Measurements from ENCODE around the gene LHFPL3.

DNA sequence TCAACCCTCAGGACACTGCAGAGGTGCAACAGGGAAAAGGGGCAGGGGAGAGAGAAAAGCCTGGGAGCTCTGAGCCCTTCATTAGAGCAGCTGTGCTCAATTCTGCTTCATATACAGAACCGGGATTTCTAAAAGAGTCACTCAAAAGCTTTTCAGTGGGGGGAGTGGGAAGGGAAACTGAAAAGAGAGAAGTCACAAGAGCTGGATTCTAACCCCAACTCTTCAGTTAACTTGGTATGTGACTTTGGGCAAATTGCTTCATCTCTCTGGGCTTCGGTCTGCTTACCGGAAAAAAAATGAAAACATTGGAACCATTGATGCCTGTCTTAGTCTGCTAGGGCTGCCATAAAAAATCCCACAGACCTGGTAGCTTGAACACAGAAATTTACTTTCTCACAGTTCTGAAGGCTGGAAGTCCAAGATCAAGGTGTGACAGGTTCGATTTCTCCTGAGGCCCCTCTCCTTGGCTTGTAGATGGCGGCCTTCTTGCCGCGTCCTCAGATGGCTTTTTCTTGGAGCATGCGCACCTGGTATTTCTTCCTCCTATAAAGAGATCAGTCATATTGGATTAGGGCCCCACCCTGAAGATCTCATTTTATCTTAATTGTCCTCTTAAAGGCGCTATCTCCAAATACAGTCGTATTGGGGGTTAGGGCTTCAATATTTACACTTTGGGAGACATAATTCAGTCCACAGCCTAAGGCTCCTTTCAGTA, 567.3 kb downstream of the LHFPL3 start:
- TF ChIP-seq, protein P1, sequence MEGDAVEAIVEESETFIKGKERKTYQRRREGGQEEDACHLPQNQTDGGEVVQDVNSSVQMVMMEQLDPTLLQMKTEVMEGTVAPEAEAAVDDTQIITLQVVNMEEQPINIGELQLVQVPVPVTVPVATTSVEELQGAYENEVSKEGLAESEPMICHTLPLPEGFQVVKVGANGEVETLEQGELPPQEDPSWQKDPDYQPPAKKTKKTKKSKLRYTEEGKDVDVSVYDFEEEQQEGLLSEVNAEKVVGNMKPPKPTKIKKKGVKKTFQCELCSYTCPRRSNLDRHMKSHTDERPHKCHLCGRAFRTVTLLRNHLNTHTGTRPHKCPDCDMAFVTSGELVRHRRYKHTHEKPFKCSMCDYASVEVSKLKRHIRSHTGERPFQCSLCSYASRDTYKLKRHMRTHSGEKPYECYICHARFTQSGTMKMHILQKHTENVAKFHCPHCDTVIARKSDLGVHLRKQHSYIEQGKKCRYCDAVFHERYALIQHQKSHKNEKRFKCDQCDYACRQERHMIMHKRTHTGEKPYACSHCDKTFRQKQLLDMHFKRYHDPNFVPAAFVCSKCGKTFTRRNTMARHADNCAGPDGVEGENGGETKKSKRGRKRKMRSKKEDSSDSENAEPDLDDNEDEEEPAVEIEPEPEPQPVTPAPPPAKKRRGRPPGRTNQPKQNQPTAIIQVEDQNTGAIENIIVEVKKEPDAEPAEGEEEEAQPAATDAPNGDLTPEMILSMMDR (conservative IDR thresholded peaks at IDR 0.05; ENCODE audit: low read depth in 2 of 2), result no peak
- TF ChIP-seq EZH2 (IDR thresholded peaks at IDR 0.05; ENCODE audit: low read depth, unreplicated experiment) (no peak), POLR2AphosphoS5 (IDR thresholded peaks at IDR 0.05; ENCODE audit: low read depth) (no peak), CREB1 (CRISPR knock-in tag; IDR thresholded peaks at IDR 0.05; ENCODE audit: low read depth) (no peak), JUNB (IDR thresholded peaks at IDR 0.05; ENCODE audit: unreplicated experiment) (no peak), ZNF114 (CRISPR knock-in tag; IDR thresholded peaks at IDR 0.05) (no peak), EZH2phosphoT487 (IDR thresholded peaks at IDR 0.05; ENCODE audit: unreplicated experiment) (no peak), STAT1 (IDR thresholded peaks at IDR 0.05; ENCODE audit: unreplicated experiment) (no peak)
- TF ChIP-seq, protein P2, sequence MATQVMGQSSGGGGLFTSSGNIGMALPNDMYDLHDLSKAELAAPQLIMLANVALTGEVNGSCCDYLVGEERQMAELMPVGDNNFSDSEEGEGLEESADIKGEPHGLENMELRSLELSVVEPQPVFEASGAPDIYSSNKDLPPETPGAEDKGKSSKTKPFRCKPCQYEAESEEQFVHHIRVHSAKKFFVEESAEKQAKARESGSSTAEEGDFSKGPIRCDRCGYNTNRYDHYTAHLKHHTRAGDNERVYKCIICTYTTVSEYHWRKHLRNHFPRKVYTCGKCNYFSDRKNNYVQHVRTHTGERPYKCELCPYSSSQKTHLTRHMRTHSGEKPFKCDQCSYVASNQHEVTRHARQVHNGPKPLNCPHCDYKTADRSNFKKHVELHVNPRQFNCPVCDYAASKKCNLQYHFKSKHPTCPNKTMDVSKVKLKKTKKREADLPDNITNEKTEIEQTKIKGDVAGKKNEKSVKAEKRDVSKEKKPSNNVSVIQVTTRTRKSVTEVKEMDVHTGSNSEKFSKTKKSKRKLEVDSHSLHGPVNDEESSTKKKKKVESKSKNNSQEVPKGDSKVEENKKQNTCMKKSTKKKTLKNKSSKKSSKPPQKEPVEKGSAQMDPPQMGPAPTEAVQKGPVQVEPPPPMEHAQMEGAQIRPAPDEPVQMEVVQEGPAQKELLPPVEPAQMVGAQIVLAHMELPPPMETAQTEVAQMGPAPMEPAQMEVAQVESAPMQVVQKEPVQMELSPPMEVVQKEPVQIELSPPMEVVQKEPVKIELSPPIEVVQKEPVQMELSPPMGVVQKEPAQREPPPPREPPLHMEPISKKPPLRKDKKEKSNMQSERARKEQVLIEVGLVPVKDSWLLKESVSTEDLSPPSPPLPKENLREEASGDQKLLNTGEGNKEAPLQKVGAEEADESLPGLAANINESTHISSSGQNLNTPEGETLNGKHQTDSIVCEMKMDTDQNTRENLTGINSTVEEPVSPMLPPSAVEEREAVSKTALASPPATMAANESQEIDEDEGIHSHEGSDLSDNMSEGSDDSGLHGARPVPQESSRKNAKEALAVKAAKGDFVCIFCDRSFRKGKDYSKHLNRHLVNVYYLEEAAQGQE (IDR thresholded peaks at IDR 0.05; ENCODE audit: unreplicated experiment), result no peak
- TF ChIP-seq, protein P3, sequence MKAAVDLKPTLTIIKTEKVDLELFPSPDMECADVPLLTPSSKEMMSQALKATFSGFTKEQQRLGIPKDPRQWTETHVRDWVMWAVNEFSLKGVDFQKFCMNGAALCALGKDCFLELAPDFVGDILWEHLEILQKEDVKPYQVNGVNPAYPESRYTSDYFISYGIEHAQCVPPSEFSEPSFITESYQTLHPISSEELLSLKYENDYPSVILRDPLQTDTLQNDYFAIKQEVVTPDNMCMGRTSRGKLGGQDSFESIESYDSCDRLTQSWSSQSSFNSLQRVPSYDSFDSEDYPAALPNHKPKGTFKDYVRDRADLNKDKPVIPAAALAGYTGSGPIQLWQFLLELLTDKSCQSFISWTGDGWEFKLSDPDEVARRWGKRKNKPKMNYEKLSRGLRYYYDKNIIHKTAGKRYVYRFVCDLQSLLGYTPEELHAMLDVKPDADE (IDR thresholded peaks at IDR 0.05), result no peak
